HG03025 (cell line): ENCODE data around the gene ZNF644.
A peak's percentile ranks its signal among the peaks of the same experiment; 100 is the strongest.
"Not testable (repeated sequence)": the region's sequence is repeated elsewhere in the genome, so short reads cannot be mapped to it uniquely, and the experiment has no call there.

Source experiments
- ATAC-seq: cut with Tn5 transposase; IDR thresholded peaks from one replicate; pipeline ENCODE4 v1.9.1; 2021; ENCODE audit warnings: mild to moderate bottlenecking, moderate library complexity; ENCODE audit not compliant: unreplicated experiment, low FRiP score

ZNF644 gene

GRCh38 chr1:91021686-91022517 lies at the start of gene ZNF644:
Gene ZNF644, minus strand, starts transcription at chr1:91022035. Its CDS starts 39,682 bp downstream, at chr1:90982353.
- ATAC-seq: peak; percentile 78

DNA sequence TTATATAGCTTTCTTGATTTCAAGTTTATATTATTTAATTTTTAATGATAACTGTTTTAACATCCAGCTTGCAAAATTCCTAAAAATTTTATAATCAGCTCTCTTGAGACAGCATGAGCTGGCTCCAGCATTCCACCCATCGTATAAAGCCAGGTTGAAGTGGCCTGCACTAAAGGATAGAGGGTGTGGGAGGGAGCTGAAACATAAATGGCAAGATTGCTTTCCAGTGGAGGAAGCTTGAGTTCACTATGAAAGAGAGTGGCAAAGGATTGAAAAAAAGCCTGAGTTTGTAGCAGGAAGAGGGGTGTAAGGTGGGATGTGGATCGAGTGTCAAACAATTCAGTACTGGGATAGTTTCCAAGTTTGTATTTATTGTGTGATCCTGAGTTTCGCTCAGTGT lies 48.5 kb upstream of the ZNF644 start:
- ATAC-seq: no peak

- ATAC-seq: no peak
Measured at GRCh38 chr1:91066538-91066937, 44.7 kb upstream of the ZNF644 start.

- no peak for ATAC-seq
Measured at GRCh38 chr1:91065337-91065736, 43.5 kb upstream of the ZNF644 start.

DNA sequence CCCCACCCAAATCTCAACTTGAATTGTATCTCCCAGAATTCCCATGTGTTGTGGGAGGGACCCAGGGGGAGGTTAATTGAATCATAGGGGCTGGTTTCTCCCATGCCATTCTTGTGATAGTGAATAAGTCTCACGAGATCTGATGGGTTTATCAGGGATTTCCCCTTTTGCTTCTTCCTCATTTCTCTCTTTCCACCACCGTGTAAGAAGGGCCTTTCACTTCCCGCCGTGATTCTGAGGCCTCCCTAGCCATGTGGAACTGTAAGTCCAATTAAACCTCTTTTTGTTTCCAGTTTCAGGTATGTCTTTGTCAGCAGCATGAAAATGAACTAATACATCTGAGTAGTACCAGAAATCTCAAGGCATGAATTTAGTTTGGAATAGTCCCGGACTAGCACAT lies 41.6 kb upstream of the ZNF644 start:
- ATAC-seq: not testable (repeated sequence)

DNA sequence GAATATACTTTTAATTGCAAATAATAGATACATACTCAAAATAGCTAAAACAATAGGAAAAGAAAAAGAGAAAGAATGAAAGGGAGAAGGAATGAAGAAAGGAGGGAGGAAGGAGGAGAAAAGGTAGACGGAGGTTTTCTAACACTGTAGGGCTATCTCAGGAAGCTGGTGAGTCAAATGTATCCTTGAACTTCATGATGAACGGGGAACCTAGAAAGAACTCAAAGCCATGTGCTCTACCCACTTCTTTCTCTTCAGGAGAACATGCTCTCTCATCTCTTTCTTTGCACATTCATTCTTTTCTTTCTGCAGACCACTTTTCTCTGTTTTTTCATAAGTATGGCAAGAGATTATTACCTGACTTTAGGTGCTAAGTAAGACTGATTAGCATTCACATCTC lies 37.3 kb upstream of the ZNF644 start:
- ATAC-seq: no peak

- ATAC-seq: peak; percentile 73
Measured at GRCh38 chr1:91057784-91058183, 35.9 kb upstream of the ZNF644 start.

GRCh38 chr1:91054780-91055481 lies 33.1 kb upstream of the ZNF644 start:
- peak; percentile 74 for ATAC-seq

GRCh38 chr1:91053630-91054029 lies 31.8 kb upstream of the ZNF644 start:
- no peak for ATAC-seq

DNA sequence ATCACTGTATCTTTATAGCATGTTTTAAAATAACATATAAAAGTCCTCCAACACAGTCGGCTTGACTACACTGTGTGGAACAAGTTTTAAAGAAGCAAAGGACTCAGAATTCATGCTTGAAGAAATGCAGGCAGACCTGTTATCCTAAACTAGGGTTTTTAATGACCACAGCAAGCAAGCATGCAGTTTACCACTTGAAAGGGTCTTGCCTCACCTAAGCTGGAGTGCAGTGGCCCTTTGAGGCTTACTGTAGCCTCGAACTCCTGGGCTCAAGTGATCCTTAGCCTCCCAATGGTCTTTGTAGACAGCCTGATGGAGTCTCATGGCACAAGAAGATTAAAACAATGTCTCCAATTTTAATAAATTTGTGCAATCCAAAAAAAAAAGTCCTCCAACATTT lies 27.7 kb upstream of the ZNF644 start:
- not testable (repeated sequence) for ATAC-seq

GRCh38 chr1:91046766-91047165 lies 24.9 kb upstream of the ZNF644 start:
- no peak for ATAC-seq

DNA sequence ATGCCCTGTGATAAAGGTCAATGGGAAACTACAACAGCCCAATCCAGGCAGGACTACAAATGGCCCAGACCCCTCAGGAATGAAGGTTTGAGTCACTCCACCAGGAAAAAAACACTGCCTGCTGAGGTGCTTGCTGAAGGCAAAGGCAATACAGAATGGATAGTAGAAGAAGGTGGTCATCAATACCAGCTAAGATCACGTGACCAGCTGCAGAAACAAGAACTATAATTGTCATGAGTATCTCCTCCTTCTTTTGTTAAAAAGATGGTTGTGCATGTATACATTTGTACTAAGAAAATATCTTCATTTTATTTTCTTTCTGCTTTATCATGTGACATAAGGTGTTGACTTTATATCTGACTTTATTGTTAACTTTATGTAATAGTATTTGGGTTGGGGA lies 23.4 kb upstream of the ZNF644 start:
- no peak for ATAC-seq

- not testable (repeated sequence) for ATAC-seq
Measured at GRCh38 chr1:91044776-91045175, 22.9 kb upstream of the ZNF644 start.

DNA sequence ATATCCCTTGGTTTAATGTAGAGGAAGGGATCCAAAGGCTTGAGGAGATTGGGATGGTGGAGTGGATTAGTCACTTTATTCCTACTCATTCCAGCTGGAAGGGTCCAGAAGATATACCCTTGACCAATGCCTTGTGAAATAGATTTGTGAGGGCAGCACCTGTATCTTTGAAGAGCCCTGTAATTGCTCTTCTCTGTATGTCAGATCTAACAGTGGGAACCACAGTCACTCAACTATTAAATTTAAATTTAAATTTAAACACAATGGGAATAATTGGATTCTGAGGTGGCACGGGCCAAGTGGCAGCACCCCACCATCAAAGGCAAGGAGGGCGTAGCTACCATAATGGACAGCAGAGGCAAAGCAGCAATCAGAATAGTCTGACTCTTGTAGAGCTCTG lies 20.5 kb upstream of the ZNF644 start:
- ATAC-seq: not testable (repeated sequence)

DNA sequence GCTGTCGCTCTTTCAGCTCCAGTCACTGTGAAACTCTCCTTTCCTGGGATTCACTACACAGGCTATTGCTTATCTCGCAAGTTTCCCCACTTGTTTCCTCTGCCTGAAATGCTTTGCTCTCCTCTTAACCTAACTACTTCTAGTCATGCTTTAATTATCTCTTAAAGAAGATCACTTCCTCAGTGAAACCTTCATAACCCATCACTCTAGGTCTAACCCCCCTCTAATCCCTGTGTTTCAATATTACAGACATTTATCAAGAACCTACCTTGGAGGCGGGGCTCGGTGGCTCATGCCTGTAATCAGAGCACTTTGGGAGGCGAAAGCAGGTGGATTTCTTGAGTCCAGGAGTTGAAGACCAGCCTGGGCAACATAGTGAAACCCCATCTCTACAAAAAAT lies 16.7 kb upstream of the ZNF644 start:
- ATAC-seq: no peak

DNA sequence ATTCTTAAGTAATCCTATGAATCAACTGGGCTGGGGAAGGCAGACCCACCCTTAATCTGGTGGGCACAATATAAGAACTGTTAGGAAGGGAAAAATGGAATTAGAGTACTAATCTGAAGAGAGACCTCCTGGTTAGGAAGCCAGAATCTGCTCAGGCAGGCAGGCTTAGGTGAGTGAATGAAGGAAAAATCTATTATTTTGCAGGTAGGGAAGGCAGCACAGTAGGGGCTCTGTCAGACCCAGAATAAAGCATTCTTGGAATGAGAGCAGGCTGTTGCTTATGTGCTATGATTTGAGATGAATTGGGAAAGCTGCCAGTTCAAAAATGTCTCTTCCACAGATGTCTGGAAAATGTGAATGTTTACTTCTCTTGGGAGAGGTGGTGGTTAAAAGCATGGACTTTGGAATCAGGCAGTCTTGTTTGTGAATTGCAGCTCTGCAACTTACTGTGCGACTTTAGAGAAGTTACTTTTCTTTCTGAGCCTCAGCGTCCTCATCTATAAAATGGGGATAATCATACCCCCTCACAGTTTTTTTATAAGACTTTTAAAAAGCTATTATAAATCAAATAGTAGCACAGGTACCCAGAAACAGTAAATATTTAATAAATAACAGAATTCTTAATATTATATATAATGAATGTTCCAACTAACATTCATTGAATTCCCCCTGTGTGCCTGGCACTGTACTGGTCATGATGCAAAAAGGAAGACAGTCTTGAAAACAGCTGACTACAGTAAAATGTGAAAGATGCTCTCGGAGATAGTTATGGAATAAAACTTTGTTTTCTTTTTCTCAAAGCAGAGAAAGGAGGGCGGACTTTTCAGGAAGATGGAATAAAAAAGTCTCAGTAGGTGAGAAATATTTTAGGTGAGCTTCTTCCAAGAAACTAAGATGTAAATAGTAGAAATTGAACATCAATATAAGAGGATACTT lies 15.3 kb upstream of the ZNF644 start:
- ATAC-seq: no peak

GRCh38 chr1:91032349-91032748 lies 10.5 kb upstream of the ZNF644 start:
- no peak for ATAC-seq

DNA sequence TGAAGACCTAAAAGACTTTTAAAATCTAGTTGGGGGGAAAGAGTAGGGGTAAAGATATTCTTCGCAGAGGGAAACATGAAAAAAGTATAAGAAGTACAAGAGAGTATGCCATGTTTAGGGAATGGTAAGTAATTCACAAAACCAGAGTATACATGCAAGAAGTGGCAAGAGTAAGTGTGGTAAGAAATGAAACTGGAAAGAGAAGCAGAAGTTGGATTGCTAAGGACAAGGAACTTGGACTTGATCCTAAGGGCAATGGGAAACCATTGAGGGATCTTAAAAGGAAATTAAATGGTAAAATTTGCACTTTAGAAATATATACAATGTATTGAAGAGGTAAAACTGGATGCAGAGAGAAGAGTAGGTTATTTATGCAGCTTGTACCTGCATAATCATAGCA lies 9.2 kb upstream of the ZNF644 start:
- no peak for ATAC-seq

GRCh38 chr1:91026777-91027176 lies 4.9 kb upstream of the ZNF644 start:
- ATAC-seq: no peak

GRCh38 chr1:91026320-91026719 lies 4.5 kb upstream of the ZNF644 start:
- ATAC-seq: no peak
